ENCODE results near the gene ADAMTSL2. TPM values are rescaled to one million over a fixed set of nuclear protein-coding genes. Genes with fewer than 3 reads are reported as not detected.

ADAMTSL2 gene
- total and polyA plus RNA-seq, 10 donors: 1.6 to 11.7 (median 4.3) TPM

GRCh38 chr9:133604214-133604613 lies 69.7 kb downstream of the ADAMTSL2 start:
- no peak for TF ChIP-seq POLR2AphosphoS5 (IDR thresholded peaks at IDR 0.05)
- TF ChIP-seq CTCF (IDR thresholded peaks at IDR 0.05 in 8 of 11, conservative IDR thresholded peaks at IDR 0.05 in 3 of 11): peak in 1 of 11 experiments; percentile 9
- 24 to 36% (median 26%) methylated on average over 5 of the region's 5 CpGs for WGBS, 5 donors
- no peak overlapping the region for H3K27ac ChIP-seq
- H3K4me1 ChIP-seq: peaks cover 0 to 6% (median 0%) of the 10 kb centered on the region in 6 donors
- intact Hi-C loops (cut with DNase I; ENCODE audit: low total_unique reads): no loop called here
- peaks cover 0 to 86% (median 33%) of the 10 kb centered on the region in 7 donors for H3K27me3 ChIP-seq (replicated peaks in 1 of 7)
- DNase-seq: no peak
- no peak overlapping the region for H3K4me3 ChIP-seq
- no peaks in the 10 kb centered on the region for H3K36me3 ChIP-seq
- peaks cover 0 to 2% (median 0%) of the 10 kb centered on the region in 8 donors for H3K9me3 ChIP-seq

GRCh38 chr9:133604856-133605255 lies 70.4 kb downstream of the ADAMTSL2 start:
- H3K36me3 ChIP-seq: no peaks in the 10 kb centered on the region
- no peak for DNase-seq

GRCh38 chr9:133605446-133605845 lies 70.9 kb downstream of the ADAMTSL2 start:
- Histone ChIP-seq H3K9me3 (no peaks in the 10 kb centered on the region), H3K36me3 (no peaks in the 10 kb centered on the region), H3K4me1 (peaks cover 0 to 6% (median 0%) of the 10 kb centered on the region in 6 donors), H3K4me3 (no peak overlapping the region), H3K27me3 (replicated peaks in 1 of 7) (peaks cover 0 to 98% (median 45%) of the 10 kb centered on the region in 7 donors), H3K27ac (no peak overlapping the region)
- 82 to 92% (median 86%) methylated on average over 11 to 17 of the region's 17 CpGs for WGBS, 5 donors
- no peak for TF ChIP-seq POLR2AphosphoS5 (IDR thresholded peaks at IDR 0.05)
- no peak for TF ChIP-seq POLR2A (IDR thresholded peaks at IDR 0.05)
- no peak for TF ChIP-seq CTCF (IDR thresholded peaks at IDR 0.05 in 8 of 11, conservative IDR thresholded peaks at IDR 0.05 in 3 of 11)
- DNase-seq: no peak
- intact Hi-C loops (cut with DNase I; ENCODE audit: low total_unique reads): no loop called here

More at GRCh38 chr9:133604856-133605255, 70.4 kb downstream of the ADAMTSL2 start:
- Histone ChIP-seq H3K4me1 (peaks cover 0 to 6% (median 0%) of the 10 kb centered on the region in 6 donors), H3K9me3 (no peaks in the 10 kb centered on the region), H3K27me3 (replicated peaks in 1 of 7) (peaks cover 0 to 92% (median 40%) of the 10 kb centered on the region in 7 donors), H3K27ac (no peak overlapping the region), H3K4me3 (no peak overlapping the region)
- WGBS, 5 donors: 44 to 58% (median 52%) methylated on average over 13 to 14 of the region's 14 CpGs
- TF ChIP-seq POLR2AphosphoS5 (IDR thresholded peaks at IDR 0.05) (no peak), CTCF (IDR thresholded peaks at IDR 0.05 in 8 of 11, conservative IDR thresholded peaks at IDR 0.05 in 3 of 11) (no peak), POLR2A (IDR thresholded peaks at IDR 0.05) (no peak)
- intact Hi-C loops (cut with DNase I; ENCODE audit: low total_unique reads): no loop called here

- TF ChIP-seq CTCF (IDR thresholded peaks at IDR 0.05 in 8 of 11, conservative IDR thresholded peaks at IDR 0.05 in 3 of 11) (no peak), POLR2AphosphoS5 (IDR thresholded peaks at IDR 0.05) (no peak), POLR2A (IDR thresholded peaks at IDR 0.05) (no peak)
- 70 to 82% (median 72%) methylated on average over 10 to 16 of the region's 16 CpGs for WGBS, 5 donors
- DNase-seq: no peak
- Histone ChIP-seq H3K4me1 (peaks cover 0 to 6% (median 0%) of the 10 kb centered on the region in 6 donors), H3K9me3 (no peaks in the 10 kb centered on the region), H3K27ac (no peak overlapping the region), H3K36me3 (no peaks in the 10 kb centered on the region), H3K4me3 (no peak overlapping the region), H3K27me3 (replicated peaks in 1 of 7) (peaks cover 0 to 99% (median 49%) of the 10 kb centered on the region in 7 donors)
- intact Hi-C loops (cut with DNase I; ENCODE audit: low total_unique reads): no loop called here
These were observed 71.6 kb downstream of the ADAMTSL2 start for GRCh38 chr9:133605856-133606707.

All from spleen (tissue), 11 donors.